ENCODE data around the gene DNAI2. TPM values are rescaled to one million over a fixed set of nuclear protein-coding genes. Genes with fewer than 3 reads are reported as not detected.
A peak's percentile ranks its signal among the peaks of the same experiment; 100 is the strongest.

The DNAI2 gene
- total RNA-seq, 1 experiment from 2014 or later = 0.26 TPM

- Mint-ChIP-seq H3K9me3 (no peaks in the 10 kb centered on the region), H3K4me3 (no peak overlapping the region), H3K27ac (no peak overlapping the region), H3K27me3 (ENCODE audit: low read depth) (peaks cover 49% of the 10 kb centered on the region), H3K36me3 (no peaks in the 10 kb centered on the region), H3K4me1 (peaks cover 18% of the 10 kb centered on the region)
- CTCF ChIA-PET = interaction anchor here (0.9 to 1.0 kb wide), 2 partner anchors 19 to 44 kb away, joined by 3 read pairs; no protein-coding TSS in a partner anchor
- POLR2A ChIA-PET = no interaction called here
- peak; percentile 66; the same call in 1 of the 2 replicates for TF ChIP-seq ZNF121 (CRISPR knock-in tag; IDR thresholded peaks at IDR 0.05)
- TF ChIP-seq EMX1 (CRISPR knock-in tag; IDR thresholded peaks at IDR 0.05) = no peak
- ATAC-seq = no peak
- DNase-seq (ENCODE audit: low spot score) = no peak
These were observed 50.5 kb downstream of the DNAI2 start for GRCh38 chr17:74324521-74324920.

DNA sequence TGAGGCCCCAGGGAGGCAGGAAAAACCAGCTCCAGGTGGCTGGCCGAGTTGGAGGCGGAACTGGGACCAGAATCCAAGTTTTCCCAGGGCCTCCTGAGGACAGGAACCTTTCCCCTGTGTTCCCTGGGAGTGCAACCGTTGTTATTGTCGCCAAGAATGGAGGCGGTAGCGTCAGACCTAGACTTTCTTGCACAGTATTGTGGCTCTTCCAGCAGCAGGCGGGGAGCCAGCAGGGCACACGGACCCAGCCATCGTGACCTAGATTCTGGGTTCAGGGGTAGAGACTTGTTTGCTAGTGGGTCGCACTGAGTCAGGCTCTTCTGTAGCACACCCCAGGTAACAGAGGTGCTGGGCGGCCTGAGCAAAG is 51.3 kb downstream of the DNAI2 start:
- Mint-ChIP-seq H3K27me3 (ENCODE audit: low read depth) (peaks cover 49% of the 10 kb centered on the region), H3K4me1 (peaks cover 18% of the 10 kb centered on the region), H3K36me3 (no peaks in the 10 kb centered on the region), H3K27ac (no peak overlapping the region), H3K9me3 (no peaks in the 10 kb centered on the region), H3K4me3 (peak overlapping the region; percentile 63)
- DNase-seq (ENCODE audit: low spot score) (no peak), ATAC-seq (peak; percentile 6)
- POLR2A ChIA-PET = no interaction called here
- TF ChIP-seq ZNF219 (CRISPR knock-in tag; IDR thresholded peaks at IDR 0.05; ENCODE audit: borderline replicate concordance) (no peak), ELF4 (CRISPR knock-in tag; IDR thresholded peaks at IDR 0.05; ENCODE audit: low read depth) (no peak), SOX15 (CRISPR knock-in tag; IDR thresholded peaks at IDR 0.05) (no peak), PRRX2 (CRISPR knock-in tag; IDR thresholded peaks at IDR 0.05) (no peak), ZNF281 (CRISPR knock-in tag; IDR thresholded peaks at IDR 0.05) (no peak), GRHL2 (CRISPR knock-in tag; IDR thresholded peaks at IDR 0.05; ENCODE audit: insufficient replicate concordance, severe bottlenecking) (no peak), RORB (CRISPR knock-in tag; IDR thresholded peaks at IDR 0.05) (no peak)
- CTCF ChIA-PET = interaction anchor here (1.0 kb wide), 1 partner anchor 43 kb away, joined by 3 read pairs; no protein-coding TSS in a partner anchor

- Mint-ChIP-seq H3K4me3 (peak within 1 kb of the TSS; percentile 63), H3K27ac (no peak within 1 kb of the TSS), H3K4me1 (peaks cover 18% of the 10 kb centered on the region), H3K9me3 (no peaks in the 10 kb centered on the region), H3K36me3 (no peaks in the 10 kb centered on the region), H3K27me3 (ENCODE audit: low read depth) (peaks cover 49% of the 10 kb centered on the region)
- DNase-seq (ENCODE audit: low spot score) (peak; percentile 70), ATAC-seq (peak; percentile 86)
- TF ChIP-seq SP1 (CRISPR knock-in tag; conservative IDR thresholded peaks at IDR 0.05) (peak; percentile 47; the same call in 1 of the 2 replicates), ATF1 (CRISPR knock-in tag; IDR thresholded peaks at IDR 0.05) (0 out of 2 replicates have a peak, but pooled peaks have one; percentile 39), FOXP1 (CRISPR knock-in tag; IDR thresholded peaks at IDR 0.05; ENCODE audit: borderline replicate concordance) (no peak; the same call in 1 of the 2 replicates), ZNF416 (CRISPR knock-in tag; IDR thresholded peaks at IDR 0.05) (no peak), ELF4 (CRISPR knock-in tag; IDR thresholded peaks at IDR 0.05; ENCODE audit: low read depth) (0 out of 2 replicates have a peak, but pooled peaks have one; percentile 48), FOXK1 (CRISPR knock-in tag; IDR thresholded peaks at IDR 0.05) (peak; percentile 46; the same call in 1 of the 2 replicates)
- TF ChIP-seq, protein P1, sequence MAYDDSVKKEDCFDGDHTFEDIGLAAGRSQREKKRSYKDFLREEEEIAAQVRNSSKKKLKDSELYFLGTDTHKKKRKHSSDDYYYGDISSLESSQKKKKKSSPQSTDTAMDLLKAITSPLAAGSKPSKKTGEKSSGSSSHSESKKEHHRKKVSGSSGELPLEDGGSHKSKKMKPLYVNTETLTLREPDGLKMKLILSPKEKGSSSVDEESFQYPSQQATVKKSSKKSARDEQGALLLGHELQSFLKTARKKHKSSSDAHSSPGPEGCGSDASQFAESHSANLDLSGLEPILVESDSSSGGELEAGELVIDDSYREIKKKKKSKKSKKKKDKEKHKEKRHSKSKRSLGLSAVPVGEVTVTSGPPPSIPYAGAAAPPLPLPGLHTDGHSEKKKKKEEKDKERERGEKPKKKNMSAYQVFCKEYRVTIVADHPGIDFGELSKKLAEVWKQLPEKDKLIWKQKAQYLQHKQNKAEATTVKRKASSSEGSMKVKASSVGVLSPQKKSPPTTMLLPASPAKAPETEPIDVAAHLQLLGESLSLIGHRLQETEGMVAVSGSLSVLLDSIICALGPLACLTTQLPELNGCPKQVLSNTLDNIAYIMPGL (CRISPR knock-in tag; IDR thresholded peaks at IDR 0.05) = peak; percentile 67; the same call in 1 of the 2 replicates
- TF ChIP-seq, protein P2, sequence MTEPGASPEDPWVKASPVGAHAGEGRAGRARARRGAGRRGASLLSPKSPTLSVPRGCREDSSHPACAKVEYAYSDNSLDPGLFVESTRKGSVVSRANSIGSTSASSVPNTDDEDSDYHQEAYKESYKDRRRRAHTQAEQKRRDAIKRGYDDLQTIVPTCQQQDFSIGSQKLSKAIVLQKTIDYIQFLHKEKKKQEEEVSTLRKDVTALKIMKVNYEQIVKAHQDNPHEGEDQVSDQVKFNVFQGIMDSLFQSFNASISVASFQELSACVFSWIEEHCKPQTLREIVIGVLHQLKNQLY (CRISPR knock-in tag; IDR thresholded peaks at IDR 0.05) = 0 out of 2 replicates have a peak, but pooled peaks have one; percentile 21
- TF ChIP-seq, protein P3, sequence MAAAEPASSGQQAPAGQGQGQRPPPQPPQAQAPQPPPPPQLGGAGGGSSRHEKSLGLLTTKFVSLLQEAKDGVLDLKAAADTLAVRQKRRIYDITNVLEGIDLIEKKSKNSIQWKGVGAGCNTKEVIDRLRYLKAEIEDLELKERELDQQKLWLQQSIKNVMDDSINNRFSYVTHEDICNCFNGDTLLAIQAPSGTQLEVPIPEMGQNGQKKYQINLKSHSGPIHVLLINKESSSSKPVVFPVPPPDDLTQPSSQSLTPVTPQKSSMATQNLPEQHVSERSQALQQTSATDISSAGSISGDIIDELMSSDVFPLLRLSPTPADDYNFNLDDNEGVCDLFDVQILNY (CRISPR knock-in tag; IDR thresholded peaks at IDR 0.05) = peak; percentile 57; the same call in 1 of the 2 replicates
- POLR2A ChIA-PET = no interaction called here
- CTCF ChIA-PET = interaction anchor here (1.0 kb wide), 2 partner anchors 25 to 43 kb away, joined by 3 read pairs; no protein-coding TSS in a partner anchor
These were observed 51.8 kb downstream of the DNAI2 start, which contains the start of gene KIF19 for GRCh38 chr17:74325743-74326379. Gene KIF19, plus strand, starts transcription at chr17:74326226. Its CDS starts 124 bp downstream, at chr17:74326350.

Measured in WTC11 (cell line).